ENCODE results near the gene MAP3K3.

Gene MAP3K3

GRCh38 chr17:63685578-63685977 lies 63.4 kb downstream of the MAP3K3 start:
- no peak for DNase-seq (ENCODE audit: low read depth in 2 of 2)
- no peak overlapping the region for H3K4me3 ChIP-seq (replicated peaks in 1 of 2; ENCODE audit: low read depth in 2 of 2, low read length in 2 of 2)
- no peak for TF ChIP-seq CTCF (IDR thresholded peaks at IDR 0.05; ENCODE audit: low read depth, low read length)

GRCh38 chr17:63686138-63686685 lies 64.0 kb downstream of the MAP3K3 start:
- TF ChIP-seq CTCF (IDR thresholded peaks at IDR 0.05; ENCODE audit: low read depth, low read length), result no peak
- no peak for DNase-seq (ENCODE audit: low read depth in 2 of 2)
- no peak overlapping the region for H3K4me3 ChIP-seq (replicated peaks in 1 of 2; ENCODE audit: low read depth in 2 of 2, low read length in 2 of 2)

GRCh38 chr17:63688396-63689020 lies 66.3 kb downstream of the MAP3K3 start:
- TF ChIP-seq CTCF (IDR thresholded peaks at IDR 0.05; ENCODE audit: low read depth, low read length), result no peak
- DNase-seq (ENCODE audit: low read depth in 2 of 2), result no peak
- no peak overlapping the region for H3K4me3 ChIP-seq (replicated peaks in 1 of 2; ENCODE audit: low read depth in 2 of 2, low read length in 2 of 2)

- no peak for DNase-seq (ENCODE audit: low read depth in 2 of 2)
- TF ChIP-seq CTCF (IDR thresholded peaks at IDR 0.05; ENCODE audit: low read depth, low read length), result no peak
- H3K4me3 ChIP-seq (replicated peaks in 1 of 2; ENCODE audit: low read depth in 2 of 2, low read length in 2 of 2), result no peak overlapping the region
Measured at GRCh38 chr17:63689479-63689878, 67.3 kb downstream of the MAP3K3 start.

GRCh38 chr17:63692195-63692816 lies 70.1 kb downstream of the MAP3K3 start:
- DNase-seq (ENCODE audit: low read depth in 2 of 2), result no peak
- H3K4me3 ChIP-seq (replicated peaks in 1 of 2; ENCODE audit: low read depth in 2 of 2, low read length in 2 of 2), result no peak overlapping the region
- no peak for TF ChIP-seq CTCF (IDR thresholded peaks at IDR 0.05; ENCODE audit: low read depth, low read length)

GRCh38 chr17:63693411-63694113 lies 71.3 kb downstream of the MAP3K3 start:
- no peak for TF ChIP-seq CTCF (IDR thresholded peaks at IDR 0.05; ENCODE audit: low read depth, low read length)
- DNase-seq (ENCODE audit: low read depth in 2 of 2), result no peak
- no peak overlapping the region for H3K4me3 ChIP-seq (replicated peaks in 1 of 2; ENCODE audit: low read depth in 2 of 2, low read length in 2 of 2)

Data from cardiac fibroblast (primary cell).